Type B pancreatic cell (in vitro differentiated cells): ENCODE measurements around the gene PALM. TPM values are rescaled to one million over a fixed set of nuclear protein-coding genes. Genes with fewer than 3 reads are reported as not detected.
A peak's percentile ranks its signal among the peaks of the same experiment; 100 is the strongest.

ENCODE experiments used
- DNase-seq: peaks from one replicate; pipeline ENCODE4 v3.0.0; 2021; ENCODE audit warnings: mixed read lengths; ENCODE audit not compliant: unreplicated experiment; ENCODE audit errors: extremely low spot score
- H3K27ac Mint-ChIP-seq: 2 replicates; pipeline ENCODE4 v1.8.0; 2021; ENCODE audit warnings: mild to moderate bottlenecking, mixed read lengths
- H3K27me3 Mint-ChIP-seq: 2 replicates; pipeline ENCODE4 v1.8.0; 2021; ENCODE audit warnings: mixed read lengths
- H3K36me3 Mint-ChIP-seq: 2 replicates; pipeline ENCODE4 v1.8.0; 2021; ENCODE audit warnings: mixed read lengths
- H3K4me1 Mint-ChIP-seq: one replicate; pipeline ENCODE4 v1.8.0; 2021; ENCODE audit warnings: mixed read lengths; ENCODE audit not compliant: unreplicated experiment
- H3K4me3 Mint-ChIP-seq: 2 replicates; pipeline ENCODE4 v1.8.0; 2021; ENCODE audit warnings: mild to moderate bottlenecking, mixed read lengths
- H3K9me3 Mint-ChIP-seq: 2 replicates; pipeline ENCODE4 v1.8.0; 2021; ENCODE audit warnings: mixed read lengths
- total RNA-seq: library from RNA; stranded (reverse); gene quantifications from 2 replicates; pipeline ENCODE4 v1.2.1, GENCODE V29; 2021; ENCODE audit warnings: low replicate concordance
- TF ChIP-seq, protein P1 (sequence below): fragments of 200-600 bp; sonication (generic); conservative IDR thresholded peaks from 2 replicates; pipeline ENCODE4 v1.5.0; 2021; ENCODE audit warnings: antibody characterized with exemption, mild to moderate bottlenecking

PALM gene
- total RNA-seq, 1 donor from 2014 or later, result 64.1 TPM

DNA sequence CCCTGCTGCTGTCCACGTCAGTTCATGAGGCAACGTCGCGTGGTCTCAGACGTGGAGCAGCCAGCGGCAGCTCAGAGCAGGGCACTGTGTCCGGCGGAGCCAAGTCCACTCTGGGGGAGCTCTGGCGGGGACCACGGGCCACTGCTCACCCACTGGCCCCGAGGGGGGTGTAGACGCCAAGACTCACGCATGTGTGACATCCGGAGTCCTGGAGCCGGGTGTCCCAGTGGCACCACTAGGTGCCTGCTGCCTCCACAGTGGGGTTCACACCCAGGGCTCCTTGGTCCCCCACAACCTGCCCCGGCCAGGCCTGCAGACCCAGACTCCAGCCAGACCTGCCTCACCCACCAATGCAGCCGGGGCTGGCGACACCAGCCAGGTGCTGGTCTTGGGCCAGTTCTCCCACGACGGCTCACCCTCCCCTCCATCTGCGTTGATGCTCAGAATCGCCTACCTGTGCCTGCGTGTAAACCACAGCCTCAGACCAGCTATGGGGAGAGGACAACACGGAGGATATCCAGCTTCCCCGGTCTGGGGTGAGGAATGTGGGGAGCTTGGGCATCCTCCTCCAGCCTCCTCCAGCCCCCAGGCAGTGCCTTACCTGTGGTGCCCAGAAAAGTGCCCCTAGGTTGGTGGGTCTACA lies 25.9 kb upstream of the PALM start:
- TF ChIP-seq, protein P1, sequence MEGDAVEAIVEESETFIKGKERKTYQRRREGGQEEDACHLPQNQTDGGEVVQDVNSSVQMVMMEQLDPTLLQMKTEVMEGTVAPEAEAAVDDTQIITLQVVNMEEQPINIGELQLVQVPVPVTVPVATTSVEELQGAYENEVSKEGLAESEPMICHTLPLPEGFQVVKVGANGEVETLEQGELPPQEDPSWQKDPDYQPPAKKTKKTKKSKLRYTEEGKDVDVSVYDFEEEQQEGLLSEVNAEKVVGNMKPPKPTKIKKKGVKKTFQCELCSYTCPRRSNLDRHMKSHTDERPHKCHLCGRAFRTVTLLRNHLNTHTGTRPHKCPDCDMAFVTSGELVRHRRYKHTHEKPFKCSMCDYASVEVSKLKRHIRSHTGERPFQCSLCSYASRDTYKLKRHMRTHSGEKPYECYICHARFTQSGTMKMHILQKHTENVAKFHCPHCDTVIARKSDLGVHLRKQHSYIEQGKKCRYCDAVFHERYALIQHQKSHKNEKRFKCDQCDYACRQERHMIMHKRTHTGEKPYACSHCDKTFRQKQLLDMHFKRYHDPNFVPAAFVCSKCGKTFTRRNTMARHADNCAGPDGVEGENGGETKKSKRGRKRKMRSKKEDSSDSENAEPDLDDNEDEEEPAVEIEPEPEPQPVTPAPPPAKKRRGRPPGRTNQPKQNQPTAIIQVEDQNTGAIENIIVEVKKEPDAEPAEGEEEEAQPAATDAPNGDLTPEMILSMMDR, result no peak
- Mint-ChIP-seq H3K9me3 (no peaks in the 10 kb centered on the region), H3K27me3 (no peaks in the 10 kb centered on the region), H3K4me1 (no peaks in the 10 kb centered on the region), H3K27ac (no peak overlapping the region), H3K36me3 (no peaks in the 10 kb centered on the region), H3K4me3 (no peak overlapping the region)
- DNase-seq, result no peak

DNA sequence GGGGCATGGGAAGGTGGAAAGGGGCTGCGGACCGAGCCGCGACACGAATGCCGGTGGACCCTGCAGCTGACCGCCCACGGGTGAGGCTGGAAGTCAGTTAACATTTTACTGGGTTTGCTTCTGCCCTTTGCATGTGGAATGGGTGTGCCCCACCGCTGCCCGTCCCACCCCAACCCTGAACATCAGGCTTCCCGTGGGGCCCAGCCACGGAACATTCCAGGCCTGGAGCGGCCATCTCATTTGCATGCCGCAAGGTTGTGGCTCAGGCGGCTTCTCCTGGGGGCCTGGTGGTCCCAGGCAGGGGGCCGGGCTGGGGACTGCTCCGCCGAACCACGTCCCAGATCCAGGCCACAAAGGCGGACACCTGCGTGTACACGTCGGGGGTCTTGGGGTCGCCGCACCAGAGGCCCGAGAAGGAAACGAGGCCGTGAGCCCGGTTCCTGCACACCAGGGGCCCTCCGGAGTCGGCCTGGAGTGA lies 23.2 kb upstream of the PALM start:
- Mint-ChIP-seq H3K36me3 (no peaks in the 10 kb centered on the region), H3K4me3 (no peak overlapping the region), H3K4me1 (no peaks in the 10 kb centered on the region), H3K9me3 (no peaks in the 10 kb centered on the region), H3K27me3 (no peaks in the 10 kb centered on the region), H3K27ac (no peak overlapping the region)
- TF ChIP-seq, protein P1, result no peak
- no peak for DNase-seq

DNA sequence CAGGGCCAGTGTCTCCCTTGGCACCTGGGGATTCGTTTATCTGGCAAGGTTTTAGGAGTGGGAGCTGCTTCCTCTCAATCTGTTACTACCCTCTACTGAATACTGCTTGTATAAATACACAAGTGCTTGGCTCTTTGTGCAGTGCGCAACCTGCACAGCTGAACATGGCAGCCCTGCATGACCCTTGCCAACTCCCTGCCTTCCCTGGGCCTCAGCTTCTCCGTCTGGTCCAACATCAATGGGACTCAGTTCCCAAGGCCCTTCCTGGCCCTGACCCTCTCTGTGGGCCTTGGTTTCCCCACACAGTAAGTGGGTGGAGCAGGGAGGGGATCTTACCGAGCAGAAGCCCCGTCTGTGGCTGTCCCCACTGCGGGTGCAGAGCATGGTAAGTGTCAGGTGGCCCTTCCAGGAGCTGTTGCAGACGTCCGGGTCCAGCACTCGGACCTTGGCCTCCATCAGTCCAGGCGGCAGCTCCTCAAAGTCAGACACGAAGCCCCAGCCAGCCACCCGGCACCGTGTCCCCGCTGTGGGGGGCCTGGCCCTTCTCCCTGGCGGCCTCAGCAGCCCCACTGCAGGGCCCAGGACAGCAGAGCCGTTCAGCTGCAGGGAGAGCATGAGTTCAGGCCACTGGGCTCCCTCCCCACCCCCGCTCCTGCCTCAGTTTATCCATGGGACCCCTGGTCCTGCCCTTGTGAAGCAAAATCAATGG lies 22.0 kb upstream of the PALM start:
- TF ChIP-seq, protein P1, result no peak
- no peak overlapping the region for H3K4me3 Mint-ChIP-seq
- no peak overlapping the region for H3K27ac Mint-ChIP-seq
- no peaks in the 10 kb centered on the region for H3K4me1 Mint-ChIP-seq
- H3K9me3 Mint-ChIP-seq, result no peaks in the 10 kb centered on the region
- H3K27me3 Mint-ChIP-seq, result no peaks in the 10 kb centered on the region
- no peak for DNase-seq
- H3K36me3 Mint-ChIP-seq, result no peaks in the 10 kb centered on the region

DNA sequence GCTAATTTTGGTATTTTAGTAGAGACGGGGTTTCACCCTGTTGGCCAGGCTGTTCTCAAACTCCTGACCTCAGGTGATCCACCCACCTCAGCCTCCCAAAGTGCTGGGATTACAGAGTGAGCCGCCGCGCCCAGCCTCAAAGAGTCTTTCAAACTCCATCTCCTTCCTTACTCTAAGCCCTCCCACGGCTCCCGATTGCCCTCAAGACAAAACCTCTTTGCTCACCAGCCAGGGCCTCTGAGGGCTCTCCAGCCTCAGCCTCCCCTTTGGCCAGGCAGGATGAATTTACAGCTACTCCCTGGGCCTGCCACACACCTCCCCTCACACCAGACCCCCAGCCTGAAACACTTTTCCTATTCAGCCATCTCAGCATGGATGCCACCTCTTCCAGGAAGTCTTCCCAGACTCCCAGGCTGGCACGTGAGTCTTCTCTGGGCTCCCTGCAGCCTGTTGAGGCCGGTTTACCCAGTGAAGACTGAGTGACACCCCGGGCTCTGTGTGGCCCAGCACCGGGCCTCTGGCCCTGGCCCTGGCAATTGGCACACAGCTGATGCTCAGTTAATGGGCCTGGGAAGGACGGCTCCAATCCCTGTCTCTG lies 21.1 kb upstream of the PALM start:
- no peaks in the 10 kb centered on the region for H3K4me1 Mint-ChIP-seq
- no peak for DNase-seq
- TF ChIP-seq, protein P1, result no peak
- H3K9me3 Mint-ChIP-seq, result no peaks in the 10 kb centered on the region
- H3K27ac Mint-ChIP-seq, result peak overlapping the region; percentile 53
- H3K4me3 Mint-ChIP-seq, result no peak overlapping the region
- no peaks in the 10 kb centered on the region for H3K27me3 Mint-ChIP-seq
- no peaks in the 10 kb centered on the region for H3K36me3 Mint-ChIP-seq

DNA sequence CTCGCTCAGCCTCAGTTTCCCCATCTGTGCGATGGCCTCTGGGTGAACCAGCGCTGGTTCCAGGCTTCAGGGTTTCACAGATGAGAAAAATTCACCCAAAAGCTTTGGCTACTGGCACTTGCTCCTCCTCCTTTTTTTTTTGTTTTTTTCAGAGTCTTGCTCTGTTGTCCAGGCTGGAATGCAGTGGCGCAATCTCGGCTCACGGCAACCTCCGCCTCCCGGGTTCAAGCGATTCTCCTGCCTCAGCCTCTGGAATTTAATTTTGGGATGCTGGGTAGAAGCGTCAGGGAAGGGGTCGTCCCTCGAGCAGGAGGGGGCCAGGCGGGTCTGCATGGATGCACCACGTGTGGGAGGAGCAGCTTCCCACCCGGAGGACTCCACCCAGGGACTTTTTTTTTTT lies 20.5 kb upstream of the PALM start:
- Mint-ChIP-seq H3K27me3 (no peaks in the 10 kb centered on the region), H3K4me1 (no peaks in the 10 kb centered on the region), H3K27ac (no peak overlapping the region), H3K36me3 (no peaks in the 10 kb centered on the region), H3K9me3 (no peaks in the 10 kb centered on the region), H3K4me3 (no peak overlapping the region)
- DNase-seq, result no peak
- TF ChIP-seq, protein P1, result no peak
